ENCODE results near the gene AOAH. TPM values are rescaled to one million over a fixed set of nuclear protein-coding genes. Genes with fewer than 3 reads are reported as not detected.

Gene AOAH
- total and polyA plus RNA-seq, 11 donors: 0.65 to 42.0 (median 1.8) TPM

DNA sequence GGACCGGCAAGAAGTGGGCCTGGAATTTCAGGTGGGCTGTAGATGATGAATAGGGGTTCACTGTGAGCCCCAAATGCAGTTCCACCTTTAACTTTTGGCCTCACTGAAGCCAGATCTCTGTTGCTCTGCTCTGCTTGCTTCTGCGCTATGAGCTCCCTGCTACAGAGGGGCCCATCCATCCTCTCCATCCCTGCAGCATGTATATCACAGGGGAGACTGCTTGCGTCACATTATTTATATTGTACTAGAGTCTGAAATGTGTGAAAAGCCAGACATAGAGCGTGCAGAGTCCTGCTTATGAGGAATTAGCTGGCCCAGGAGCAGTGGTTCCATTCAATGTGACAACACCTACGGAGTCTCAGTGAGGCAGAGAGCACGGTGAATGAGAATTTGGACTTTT is 69.9 kb downstream of the AOAH start:
- H3K27me3 ChIP-seq: no peaks in the 10 kb centered on the region
- intact Hi-C loops (cut with DNase I): no loop called here
- 81 to 94% (median 87%) methylated on average over 6 of the region's 6 CpGs for WGBS, 4 donors

DNA sequence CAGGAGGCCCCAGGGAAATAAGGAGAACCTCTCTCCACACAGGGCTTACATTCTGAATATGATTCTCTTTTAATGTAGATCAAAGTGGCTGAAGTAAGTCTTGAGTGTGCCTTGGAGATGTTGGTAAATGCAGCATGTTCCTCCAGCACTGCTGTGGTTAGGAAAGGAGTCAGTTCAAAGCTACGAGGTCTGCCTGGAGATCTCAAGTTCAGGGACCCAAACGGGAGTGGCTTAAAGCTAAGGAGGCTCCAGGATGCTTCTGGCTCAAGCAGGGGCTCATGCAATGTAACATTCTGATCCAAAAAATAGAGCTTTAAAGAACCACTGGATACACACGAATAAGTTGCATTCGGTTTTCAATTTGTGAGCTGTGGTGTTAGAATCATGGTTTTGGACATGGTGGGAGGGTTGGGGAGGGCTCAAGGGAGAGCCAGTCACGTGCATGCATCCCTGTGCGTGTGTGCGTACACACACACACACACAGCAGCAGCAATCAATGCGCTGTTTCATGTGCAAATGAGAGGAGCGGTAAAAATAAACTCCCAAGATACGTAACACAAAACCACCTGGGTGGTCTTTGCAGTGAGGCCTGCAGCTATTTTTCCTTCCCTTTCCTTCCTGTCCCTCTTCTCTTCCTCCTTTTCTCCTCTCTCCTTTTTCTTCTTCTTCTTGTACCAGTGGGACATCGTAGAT is 70.5 kb downstream of the AOAH start:
- Histone ChIP-seq H3K27me3 (no peaks in the 10 kb centered on the region), H3K4me3 (no peak overlapping the region), H3K36me3 (peaks cover 0 to 4% (median 0%) of the 10 kb centered on the region in 9 donors), H3K27ac (no peak overlapping the region), H3K9me3 (no peaks in the 10 kb centered on the region), H3K4me1 (peaks cover 0 to 8% (median 0%) of the 10 kb centered on the region in 12 donors)
- WGBS, 4 donors: 67 to 80% (median 71%) methylated on average over 11 of the region's 11 CpGs
- ATAC-seq (no peak), DNase-seq (no peak)
- intact Hi-C loops (cut with DNase I): no loop called here
- TF ChIP-seq, protein P1, sequence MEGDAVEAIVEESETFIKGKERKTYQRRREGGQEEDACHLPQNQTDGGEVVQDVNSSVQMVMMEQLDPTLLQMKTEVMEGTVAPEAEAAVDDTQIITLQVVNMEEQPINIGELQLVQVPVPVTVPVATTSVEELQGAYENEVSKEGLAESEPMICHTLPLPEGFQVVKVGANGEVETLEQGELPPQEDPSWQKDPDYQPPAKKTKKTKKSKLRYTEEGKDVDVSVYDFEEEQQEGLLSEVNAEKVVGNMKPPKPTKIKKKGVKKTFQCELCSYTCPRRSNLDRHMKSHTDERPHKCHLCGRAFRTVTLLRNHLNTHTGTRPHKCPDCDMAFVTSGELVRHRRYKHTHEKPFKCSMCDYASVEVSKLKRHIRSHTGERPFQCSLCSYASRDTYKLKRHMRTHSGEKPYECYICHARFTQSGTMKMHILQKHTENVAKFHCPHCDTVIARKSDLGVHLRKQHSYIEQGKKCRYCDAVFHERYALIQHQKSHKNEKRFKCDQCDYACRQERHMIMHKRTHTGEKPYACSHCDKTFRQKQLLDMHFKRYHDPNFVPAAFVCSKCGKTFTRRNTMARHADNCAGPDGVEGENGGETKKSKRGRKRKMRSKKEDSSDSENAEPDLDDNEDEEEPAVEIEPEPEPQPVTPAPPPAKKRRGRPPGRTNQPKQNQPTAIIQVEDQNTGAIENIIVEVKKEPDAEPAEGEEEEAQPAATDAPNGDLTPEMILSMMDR (IDR thresholded peaks at IDR 0.05): no peak
- TF ChIP-seq POLR2A (IDR thresholded peaks at IDR 0.05): no peak

More for the DNA sequence above, 69.9 kb downstream of the AOAH start:
- no peak overlapping the region for H3K27ac ChIP-seq
- ATAC-seq (no peak), DNase-seq (no peak)
- no peaks in the 10 kb centered on the region for H3K9me3 ChIP-seq
- H3K36me3 ChIP-seq: peaks cover 0 to 7% (median 0%) of the 10 kb centered on the region in 9 donors
- no peak for TF ChIP-seq POLR2A (IDR thresholded peaks at IDR 0.05)
- TF ChIP-seq, protein P1 (IDR thresholded peaks at IDR 0.05): no peak
- H3K4me3 ChIP-seq: no peak overlapping the region
- H3K4me1 ChIP-seq: peaks cover 0 to 13% (median 0%) of the 10 kb centered on the region in 12 donors

DNA sequence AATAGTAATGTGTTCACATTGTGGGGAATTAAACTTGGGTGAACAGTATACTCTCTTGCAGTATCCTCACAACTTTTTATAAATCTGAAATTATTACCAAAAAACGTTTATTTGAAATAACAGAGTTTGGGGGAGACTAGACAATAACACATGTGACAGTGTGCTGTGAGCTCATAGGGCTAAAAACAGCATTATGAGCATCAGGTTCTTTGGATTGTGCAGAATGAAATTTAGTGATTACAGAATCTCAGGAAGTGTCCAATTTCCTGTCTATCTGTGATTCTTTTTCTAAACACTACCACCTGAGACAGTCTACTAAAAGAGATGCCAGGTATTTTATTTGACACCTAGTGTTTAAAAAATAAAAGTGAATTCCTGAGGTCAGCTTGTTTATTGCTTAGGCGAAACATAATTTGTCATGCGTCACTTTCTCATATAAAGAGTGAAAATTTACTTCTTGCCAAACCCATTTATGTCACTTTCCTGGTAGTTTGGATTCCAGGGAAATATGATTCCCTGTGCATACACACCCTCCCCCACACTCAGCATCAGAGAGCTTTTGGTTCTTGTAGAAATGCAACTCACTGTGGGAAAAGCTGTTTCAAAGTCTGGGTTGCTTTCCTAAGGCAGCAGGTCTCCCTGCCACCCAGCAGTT is 71.2 kb downstream of the AOAH start:
- ATAC-seq: no peak
- no peak overlapping the region for H3K27ac ChIP-seq
- TF ChIP-seq, protein P1 (IDR thresholded peaks at IDR 0.05): no peak
- no peak for TF ChIP-seq POLR2A (IDR thresholded peaks at IDR 0.05)
- no peak overlapping the region for H3K4me3 ChIP-seq
- no peak for DNase-seq
- no peaks in the 10 kb centered on the region for H3K9me3 ChIP-seq
- no peaks in the 10 kb centered on the region for H3K36me3 ChIP-seq
- intact Hi-C loops (cut with DNase I): no loop called here
- H3K27me3 ChIP-seq: no peaks in the 10 kb centered on the region
- peaks cover 0 to under 1% (median 0%) of the 10 kb centered on the region in 12 donors for H3K4me1 ChIP-seq
- 47 to 59% (median 53%) methylated on average over 3 of the region's 3 CpGs for WGBS, 4 donors

DNA sequence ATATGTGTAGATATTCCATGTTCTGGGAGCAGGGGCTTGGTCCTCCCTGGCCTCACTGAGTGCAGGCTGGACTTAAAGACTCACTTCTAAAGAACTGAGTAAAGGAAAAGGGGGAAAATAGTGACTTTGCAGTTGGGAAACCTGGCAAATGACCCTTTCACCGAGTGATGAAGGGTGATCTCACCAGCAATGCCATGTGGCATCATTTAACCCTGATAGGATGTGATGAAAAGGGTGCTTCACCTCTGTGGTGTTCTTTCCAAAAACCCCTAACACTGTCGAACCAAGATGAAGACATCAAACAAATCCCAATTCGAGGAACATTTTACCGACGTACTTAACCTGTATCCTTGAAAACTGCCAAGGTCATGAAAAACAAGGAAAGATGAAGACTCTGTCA is 71.9 kb downstream of the AOAH start:
- H3K27ac ChIP-seq: no peak overlapping the region
- H3K9me3 ChIP-seq: no peaks in the 10 kb centered on the region
- H3K36me3 ChIP-seq: no peaks in the 10 kb centered on the region
- WGBS, 4 donors: 71 to 76% (median 74%) methylated on average over 5 of the region's 5 CpGs
- H3K4me1 ChIP-seq: no peaks in the 10 kb centered on the region
- DNase-seq (no peak), ATAC-seq (no peak)
- H3K27me3 ChIP-seq: no peaks in the 10 kb centered on the region
- intact Hi-C loops (cut with DNase I): no loop called here
- TF ChIP-seq, protein P1 (IDR thresholded peaks at IDR 0.05): no peak
- TF ChIP-seq POLR2A (IDR thresholded peaks at IDR 0.05): no peak
- no peak overlapping the region for H3K4me3 ChIP-seq

All from heart left ventricle (tissue), 16 donors.